Measurements from ENCODE around the gene OR52K1. TPM values are rescaled to one million over a fixed set of nuclear protein-coding genes. Genes with fewer than 3 reads are reported as not detected.

Gene OR52K1
- total RNA-seq, 1 experiment from 2014 or later, result not detected

- ChIA-PET POLR2A (no interaction called here), CTCF (no interaction called here), RAD21 (ENCODE audit: low non-redundant PET in 1 of 2, low total read pairs in 2 of 2, uncharacterized antibody in 2 of 2, unreplicated experiment in 2 of 2) (no interaction called here)
- Histone ChIP-seq H3K4me2 (ENCODE audit: low read length) (peak overlapping the region; percentile 27), H3K9me2 (ENCODE audit: insufficient read depth) (no peaks in the 10 kb centered on the region), H3K9ac (ENCODE audit: low read length) (no peak overlapping the region), H4K20me1 (ENCODE audit: insufficient read depth) (no peaks in the 10 kb centered on the region), H3K36me3 (ENCODE audit: control insufficient read depth in 1 of 2, insufficient read depth in 2 of 2, low read length in 2 of 2) (no peaks in the 10 kb centered on the region), H3K4me3 (replicated peaks in 1 of 2; ENCODE audit: low read depth in 1 of 2, low read length in 2 of 2) (no peak overlapping the region), H3K79me2 (ENCODE audit: insufficient read depth, low read length) (no peaks in the 10 kb centered on the region), H3K27me3 (ENCODE audit: insufficient read depth, low read length) (peaks cover 28% of the 10 kb centered on the region; the same call in 1 of the 2 replicates), H3K27ac (ENCODE audit: low read depth, low read length) (no peak overlapping the region), H3K4me1 (ENCODE audit: control insufficient read depth in 1 of 2, insufficient read depth in 2 of 2, low read length in 2 of 2) (peaks cover 0 to 12% of the 10 kb centered on the region in 2 experiments; a peak in 2 of 4 replicates), H3K9me3 (ENCODE audit: control insufficient read depth in 1 of 2, insufficient read depth in 1 of 2, low read depth in 1 of 2, low read length in 2 of 2) (no peaks in the 10 kb centered on the region), H2AFZ (ENCODE audit: low read depth, low read length, poor library complexity, severe bottlenecking) (no peak overlapping the region)
- BruUV-seq (replicated peaks), result no TSS peak
- intact Hi-C loops (cut with micrococcal nuclease), result no loop called here
- DNase-seq (ENCODE audit: low read depth, low spot score) (no peak), ATAC-seq (peak; percentile 62)
- TF ChIP-seq REST (IDR thresholded peaks at IDR 0.05; ENCODE audit: low read depth) (no peak), EGR1 (IDR thresholded peaks at IDR 0.05; ENCODE audit: low read depth) (no peak), ZNF274 (IDR thresholded peaks at IDR 0.05; ENCODE audit: low read depth, low read length) (no peak), POLR2A (IDR thresholded peaks at IDR 0.05; ENCODE audit: borderline replicate concordance, extremely low read depth, insufficient read depth, insufficient read length) (no peak)
Measured at GRCh38 chr11:4480577-4481239, 1.7 kb upstream of the OR52K1 start.

GRCh38 chr11:4481240-4481582, 1.2 kb upstream of the OR52K1 start:
- H3K79me2 ChIP-seq (ENCODE audit: insufficient read depth, low read length), result no peaks in the 10 kb centered on the region
- no TSS peak for BruUV-seq (replicated peaks)
- CTCF ChIA-PET, result no interaction called here
- peaks cover 33% of the 10 kb centered on the region; the same call in 1 of the 2 replicates for H3K27me3 ChIP-seq (ENCODE audit: insufficient read depth, low read length)
- H3K36me3 ChIP-seq (ENCODE audit: control insufficient read depth in 1 of 2, insufficient read depth in 2 of 2, low read length in 2 of 2), result no peaks in the 10 kb centered on the region
- no peak overlapping the region for H3K4me3 ChIP-seq (replicated peaks in 1 of 2; ENCODE audit: low read depth in 1 of 2, low read length in 2 of 2)
- DNase-seq (ENCODE audit: low read depth, low spot score) (no peak), ATAC-seq (no peak)
- H3K9me3 ChIP-seq (ENCODE audit: control insufficient read depth in 1 of 2, insufficient read depth in 1 of 2, low read depth in 1 of 2, low read length in 2 of 2), result no peaks in the 10 kb centered on the region
- H3K4me1 ChIP-seq (ENCODE audit: control insufficient read depth in 1 of 2, insufficient read depth in 2 of 2, low read length in 2 of 2), result peaks cover 0 to 12% of the 10 kb centered on the region in 2 experiments; a peak in 2 of 4 replicates
- POLR2A ChIA-PET, result no interaction called here
- H3K4me2 ChIP-seq (ENCODE audit: low read length), result peak overlapping the region; percentile 27; the same call in 1 of the 2 replicates
- no peak overlapping the region for H3K9ac ChIP-seq (ENCODE audit: low read length)
- RAD21 ChIA-PET (ENCODE audit: low non-redundant PET in 1 of 2, low total read pairs in 2 of 2, uncharacterized antibody in 2 of 2, unreplicated experiment in 2 of 2), result no interaction called here
- no peak overlapping the region for H2AFZ ChIP-seq (ENCODE audit: low read depth, low read length, poor library complexity, severe bottlenecking)
- H3K9me2 ChIP-seq (ENCODE audit: insufficient read depth), result no peaks in the 10 kb centered on the region
- no peaks in the 10 kb centered on the region for H4K20me1 ChIP-seq (ENCODE audit: insufficient read depth)
- no peak overlapping the region for H3K27ac ChIP-seq (ENCODE audit: low read depth, low read length)
- intact Hi-C loops (cut with micrococcal nuclease), result no loop called here
- no peak for TF ChIP-seq ZNF274 (IDR thresholded peaks at IDR 0.05; ENCODE audit: low read depth, low read length)
- no peak for TF ChIP-seq MAX (IDR thresholded peaks at IDR 0.05)
- no peak for TF ChIP-seq EGR1 (IDR thresholded peaks at IDR 0.05; ENCODE audit: low read depth)
- no peak for TF ChIP-seq POLR2A (IDR thresholded peaks at IDR 0.05; ENCODE audit: borderline replicate concordance, extremely low read depth, insufficient read depth, insufficient read length)
- no peak for TF ChIP-seq EZH2phosphoT487 (IDR thresholded peaks at IDR 0.05; ENCODE audit: borderline replicate concordance)
- TF ChIP-seq TCF7L2 (IDR thresholded peaks at IDR 0.05; ENCODE audit: borderline replicate concordance, extremely low read depth, insufficient read depth, insufficient read length), result no peak
- no peak for TF ChIP-seq CTCF (IDR thresholded peaks at IDR 0.05 in 2 of 3, conservative IDR thresholded peaks at IDR 0.05 in 1 of 3; ENCODE audit: borderline replicate concordance in 1 of 3, insufficient read depth in 1 of 3, low read depth in 2 of 3, low read length in 2 of 3)
- TF ChIP-seq EZH2 (IDR thresholded peaks at IDR 0.05), result no peak
- no peak for TF ChIP-seq RAD21 (IDR thresholded peaks at IDR 0.05; ENCODE audit: low read depth)
- TF ChIP-seq SRF (IDR thresholded peaks at IDR 0.05; ENCODE audit: low read depth), result no peak
- TF ChIP-seq YY1 (IDR thresholded peaks at IDR 0.05; ENCODE audit: extremely low read depth, insufficient replicate concordance, low read depth, low read length), result no peak
- no peak for TF ChIP-seq FOSL1 (IDR thresholded peaks at IDR 0.05; ENCODE audit: low read depth)

All from HCT116 (cell line).